TTC549 (cell line): ENCODE data around the gene RAB3IL1.

Experiments used
- FAIRE-seq: peaks from 2 replicates; lab custom pipeline; 2012; peaks lifted over from hg19 to GRCh38; lab: Jason Lieb, UNC

Gene RAB3IL1

DNA sequence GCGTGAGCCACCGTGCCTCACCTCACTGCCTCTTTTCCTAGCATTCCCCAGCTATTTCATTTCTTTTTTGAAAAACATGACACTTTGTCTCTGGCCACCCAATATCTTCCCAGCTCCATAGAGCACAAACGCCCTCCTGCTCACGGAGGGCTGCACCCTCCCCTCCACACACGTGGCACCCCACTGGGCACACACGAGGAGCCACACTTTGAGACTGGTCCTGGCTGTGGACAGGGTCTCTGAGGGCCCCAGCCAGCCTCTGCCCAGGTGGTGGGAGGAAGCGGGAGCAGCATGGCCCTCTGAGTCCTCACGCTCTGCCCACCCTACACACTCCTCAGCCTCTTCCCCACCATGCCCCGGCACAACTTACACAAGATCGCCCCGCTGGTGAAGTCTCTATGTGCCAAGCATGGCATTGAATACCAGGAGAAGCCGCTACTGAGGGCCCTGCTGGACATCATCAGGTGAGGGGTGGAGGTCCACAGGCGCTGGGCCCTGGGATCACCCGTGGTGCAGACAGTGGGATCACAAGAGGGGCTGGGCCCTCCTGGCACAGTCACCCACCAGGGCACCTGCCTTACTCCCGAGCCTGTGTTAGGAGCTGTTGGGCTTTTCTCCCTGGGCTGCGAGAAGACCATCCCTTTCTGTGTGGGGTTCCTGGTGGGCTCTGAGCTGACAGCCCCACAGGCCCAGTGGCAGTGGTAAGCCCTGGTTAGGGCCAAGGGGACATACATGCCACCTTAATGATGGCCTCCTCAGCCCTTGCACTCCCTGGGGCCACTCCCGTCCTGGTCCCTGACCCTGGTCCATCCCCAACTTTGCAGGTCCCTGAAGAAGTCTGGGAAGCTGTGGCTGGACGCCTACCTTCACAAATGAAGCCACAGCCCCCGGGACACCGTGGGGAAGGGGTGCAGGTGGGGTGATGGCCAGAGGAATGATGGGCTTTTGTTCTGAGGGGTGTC lies 52.3 kb downstream of the RAB3IL1 start:
- no peak for FAIRE-seq

DNA sequence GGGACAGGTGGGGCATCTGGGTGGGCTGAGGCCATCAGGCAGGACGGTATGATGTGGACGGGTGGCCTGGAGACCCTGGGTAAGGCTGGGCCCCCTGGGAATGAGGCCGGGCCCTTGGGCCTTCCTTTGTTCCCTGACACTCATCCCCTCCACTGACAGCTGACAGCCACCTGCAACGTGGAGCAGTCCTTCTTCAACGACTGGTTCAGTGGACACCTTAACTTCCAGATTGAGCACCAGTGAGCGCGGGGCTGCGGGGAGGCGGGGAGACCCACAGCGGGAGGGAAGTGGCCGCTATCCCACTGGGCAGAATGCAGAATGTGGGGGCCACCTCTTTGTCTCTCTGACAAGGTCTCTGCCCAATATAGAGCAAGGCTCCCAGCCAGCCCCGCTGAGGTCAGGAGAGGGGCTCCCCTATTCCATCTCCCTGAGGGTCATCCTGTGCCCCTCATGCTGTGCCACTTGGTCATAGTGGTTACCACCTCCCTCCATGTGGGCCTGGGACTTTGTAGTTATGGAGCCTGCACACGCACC lies 53.8 kb downstream of the RAB3IL1 start:
- no peak for FAIRE-seq

DNA sequence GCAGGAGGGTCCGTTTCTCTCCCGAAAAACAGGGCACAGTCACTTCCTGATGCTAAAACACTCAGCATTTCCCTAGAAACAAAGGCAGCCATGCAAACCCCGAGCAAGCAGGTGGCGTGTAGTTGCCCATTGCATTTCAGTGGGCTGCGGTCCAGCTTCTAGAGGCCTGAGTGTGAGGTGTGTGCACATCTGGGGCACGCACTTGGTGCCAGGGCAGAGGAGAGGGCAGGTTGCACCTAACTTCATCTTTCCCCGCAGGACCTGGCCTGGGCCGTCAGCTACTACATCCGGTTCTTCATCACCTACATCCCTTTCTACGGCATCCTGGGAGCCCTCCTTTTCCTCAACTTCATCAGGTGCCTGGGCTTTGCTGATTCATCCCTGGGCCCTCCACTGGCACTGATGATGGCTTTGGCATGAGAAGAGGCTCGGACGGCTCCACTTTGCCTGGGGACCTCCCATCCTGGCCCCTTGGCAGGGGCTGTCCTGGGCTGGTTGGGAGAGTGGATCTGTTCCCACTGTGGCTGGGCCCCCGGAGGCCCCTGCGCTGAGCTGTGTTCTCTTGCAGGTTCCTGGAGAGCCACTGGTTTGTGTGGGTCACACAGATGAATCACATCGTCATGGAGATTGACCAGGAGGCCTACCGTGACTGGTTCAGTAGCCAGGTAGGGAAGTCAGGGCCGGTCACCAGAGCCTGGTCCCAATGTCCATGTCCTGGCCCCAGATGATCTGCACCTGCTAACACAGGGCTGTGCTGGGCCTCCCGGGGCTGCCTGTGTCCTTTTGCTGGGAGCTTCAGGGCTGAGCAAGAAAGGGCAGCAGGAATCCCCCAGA lies 54.4 kb downstream of the RAB3IL1 start:
- no peak for FAIRE-seq

DNA sequence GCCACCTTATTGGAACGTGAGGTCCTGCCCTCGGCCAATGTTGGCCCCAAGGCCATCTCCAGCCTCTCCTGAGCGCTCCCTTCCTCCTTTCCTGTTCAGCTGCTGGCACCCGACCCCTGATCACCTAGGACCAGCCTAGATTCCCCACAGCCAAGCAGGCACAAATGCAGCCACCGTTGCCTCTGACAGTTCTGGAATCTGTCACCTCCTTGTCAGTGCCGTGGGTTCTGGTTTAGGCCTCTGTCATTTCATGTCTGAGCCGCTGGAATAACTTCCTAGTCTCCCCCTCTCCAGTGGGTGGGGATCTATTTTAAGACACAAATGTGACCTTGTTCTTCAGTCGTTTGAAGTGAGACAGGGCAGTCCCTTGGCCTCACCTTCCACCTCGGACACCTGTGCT lies 55.7 kb downstream of the RAB3IL1 start:
- FAIRE-seq, result no peak

DNA sequence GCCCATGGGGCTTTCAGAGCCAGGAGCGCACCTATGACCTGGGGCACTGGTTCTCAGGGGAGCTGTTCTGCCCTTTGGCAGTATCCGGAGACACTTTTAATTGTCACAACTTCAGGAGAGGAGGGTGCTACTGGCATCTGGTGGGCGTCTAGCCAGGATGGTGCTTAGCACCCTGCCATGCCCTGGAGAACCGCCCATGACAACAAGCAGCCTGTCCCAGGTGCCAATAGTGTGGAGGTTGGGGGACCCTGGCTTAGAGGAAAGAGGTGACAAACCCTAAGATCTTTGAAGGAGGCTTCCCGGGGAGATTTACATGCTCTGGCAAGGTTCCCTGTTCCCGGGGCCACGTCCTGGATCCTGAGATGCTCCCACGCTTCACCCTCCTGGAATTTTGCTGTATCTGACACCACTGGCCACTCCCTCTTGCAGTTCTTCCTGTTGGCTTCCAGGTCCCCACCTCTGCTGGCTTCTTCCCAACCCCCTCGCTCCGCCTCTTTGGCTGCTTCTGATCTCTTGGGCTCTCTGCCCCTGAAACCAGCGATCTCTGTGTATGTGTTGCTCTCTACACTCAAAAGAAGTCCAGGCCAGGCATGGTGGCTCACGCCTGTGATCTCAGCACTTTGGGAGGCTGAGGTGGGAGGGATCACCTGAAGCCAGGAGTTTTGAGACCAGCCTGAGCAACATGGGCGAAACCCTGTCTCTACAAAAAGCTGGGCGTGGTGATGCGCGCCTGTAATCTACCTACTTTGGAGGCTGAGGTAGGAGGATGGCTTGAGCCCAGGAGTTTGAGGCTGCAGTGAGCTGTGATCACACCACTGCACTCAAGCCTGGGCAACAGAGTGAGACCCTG lies 57.1 kb downstream of the RAB3IL1 start:
- FAIRE-seq, result no peak

DNA sequence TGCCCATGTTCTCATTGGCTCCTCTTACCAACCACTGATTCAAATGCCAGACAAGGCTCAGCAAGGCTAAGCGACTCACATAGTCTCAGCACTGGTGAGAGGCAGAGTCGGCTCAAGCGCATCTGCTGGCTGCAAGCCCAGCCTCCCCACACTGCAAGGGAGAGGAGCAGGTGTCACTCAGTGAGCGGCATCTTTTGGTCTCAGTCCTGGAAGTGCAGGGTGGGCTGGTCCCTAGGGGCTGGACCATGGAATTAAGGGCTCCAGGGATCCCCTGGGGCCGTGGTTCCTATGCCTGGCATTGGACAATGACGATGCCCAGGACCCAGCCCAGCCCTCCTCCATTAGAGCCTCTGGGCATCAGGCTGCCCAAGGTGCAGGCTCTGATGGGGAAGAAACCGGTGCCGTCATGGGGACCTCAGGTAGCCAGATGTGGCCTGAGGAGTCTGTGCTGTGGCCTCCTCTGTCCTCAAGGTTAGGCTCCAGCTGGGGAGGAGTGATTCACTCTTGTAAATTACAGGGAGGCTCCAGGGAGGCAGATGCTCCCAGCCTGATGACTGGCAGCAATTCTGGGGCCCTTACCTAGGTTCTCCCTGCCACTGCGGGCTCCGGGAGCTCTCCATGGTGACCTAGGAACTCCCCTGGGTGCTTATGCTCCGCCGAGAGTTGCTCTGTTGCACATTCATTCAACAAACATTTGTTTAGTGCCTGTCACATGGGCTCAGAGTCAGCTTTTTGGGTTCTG lies 61.3 kb downstream of the RAB3IL1 start:
- no peak for FAIRE-seq

DNA sequence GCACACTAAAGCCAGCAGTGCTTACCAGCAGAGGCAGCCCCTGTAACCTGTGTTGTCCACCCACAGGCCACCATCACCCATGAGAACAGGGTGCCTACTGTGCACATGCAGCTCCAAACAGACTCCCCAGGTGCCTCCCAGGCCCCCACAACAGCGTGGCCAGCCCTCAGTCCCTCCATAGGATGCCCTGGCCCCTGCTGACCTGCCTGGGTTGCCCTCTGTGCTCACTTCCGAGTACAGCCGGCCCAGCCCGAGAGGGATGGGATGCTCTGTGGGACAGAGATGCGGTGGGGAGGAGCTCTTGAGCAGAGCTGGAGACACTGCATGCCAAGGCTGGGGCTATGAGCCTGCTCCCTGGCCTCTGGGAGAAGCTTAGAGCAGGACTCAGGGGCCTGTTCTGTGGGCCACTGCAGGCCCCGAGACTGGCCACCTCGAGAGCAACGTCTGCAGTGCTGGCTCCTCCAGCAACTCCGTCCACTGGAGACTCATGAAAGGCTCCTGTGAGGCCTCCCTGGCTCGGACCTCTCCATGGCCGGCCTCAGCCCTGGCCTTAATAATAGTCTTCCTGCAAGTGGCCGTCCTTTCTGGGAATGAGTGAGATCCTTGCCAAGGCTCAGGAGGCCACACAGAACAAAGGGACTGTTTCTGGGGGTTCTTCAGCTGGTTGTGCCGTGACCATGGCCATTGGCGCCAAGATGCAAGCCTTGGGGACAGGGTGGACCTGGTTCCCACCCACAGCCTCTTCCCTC lies 62.2 kb downstream of the RAB3IL1 start:
- FAIRE-seq, result no peak

DNA sequence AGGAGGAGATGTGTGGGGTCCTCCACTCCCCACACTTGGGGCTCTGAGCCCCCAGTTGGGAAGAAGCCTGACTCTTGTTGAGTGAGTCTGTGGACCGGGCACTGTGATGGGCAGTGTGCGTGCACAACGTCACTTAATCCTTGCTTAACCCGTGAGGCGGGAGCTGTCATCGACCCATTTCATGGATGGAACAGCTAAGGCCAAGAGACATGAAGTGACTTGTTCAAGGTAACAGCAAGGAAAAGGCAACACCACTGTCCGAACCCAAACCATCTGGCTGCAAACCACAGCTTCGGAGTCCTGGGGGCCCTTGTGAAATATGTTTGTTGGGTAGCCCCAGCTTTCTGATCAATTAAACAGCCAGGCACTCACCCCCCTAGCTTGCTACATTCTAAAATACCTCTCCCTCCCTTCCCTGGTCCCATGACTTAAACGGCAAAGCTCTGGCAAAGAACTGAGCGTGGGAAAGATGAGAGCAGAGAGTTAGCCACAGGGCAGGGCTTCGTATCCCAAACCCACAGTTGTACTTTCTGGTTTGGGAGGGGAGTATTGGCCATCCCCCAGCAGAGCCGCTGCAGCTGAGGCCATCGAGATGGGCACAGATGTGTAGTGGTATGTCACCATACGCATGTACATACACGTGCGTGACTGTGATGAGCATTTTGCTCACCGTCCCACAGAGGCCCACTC lies 63.0 kb downstream of the RAB3IL1 start:
- no peak for FAIRE-seq

DNA sequence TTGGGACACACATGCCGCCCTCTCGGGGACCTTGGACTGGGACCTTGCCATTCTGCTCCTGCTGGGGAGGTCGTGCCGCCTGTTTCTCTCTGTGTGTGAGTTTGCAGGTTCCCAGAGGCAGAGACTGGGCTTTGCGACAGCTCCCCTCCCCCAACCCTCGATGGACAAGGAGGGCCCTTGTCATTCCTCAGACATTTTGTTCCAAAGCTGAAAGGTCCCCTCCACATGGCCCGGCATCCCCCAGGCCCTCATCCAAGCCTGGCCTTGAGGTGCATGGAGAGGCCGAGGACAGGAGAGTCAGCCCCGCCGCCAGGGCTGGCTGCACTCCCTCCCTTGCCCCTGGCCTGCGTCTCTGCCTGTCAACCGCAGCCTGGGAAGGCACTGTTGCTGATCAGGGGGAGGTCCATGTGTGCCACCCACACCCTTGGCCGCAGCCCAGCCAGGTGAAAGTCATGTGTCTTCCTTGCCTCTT lies 63.6 kb downstream of the RAB3IL1 start:
- FAIRE-seq, result no peak

DNA sequence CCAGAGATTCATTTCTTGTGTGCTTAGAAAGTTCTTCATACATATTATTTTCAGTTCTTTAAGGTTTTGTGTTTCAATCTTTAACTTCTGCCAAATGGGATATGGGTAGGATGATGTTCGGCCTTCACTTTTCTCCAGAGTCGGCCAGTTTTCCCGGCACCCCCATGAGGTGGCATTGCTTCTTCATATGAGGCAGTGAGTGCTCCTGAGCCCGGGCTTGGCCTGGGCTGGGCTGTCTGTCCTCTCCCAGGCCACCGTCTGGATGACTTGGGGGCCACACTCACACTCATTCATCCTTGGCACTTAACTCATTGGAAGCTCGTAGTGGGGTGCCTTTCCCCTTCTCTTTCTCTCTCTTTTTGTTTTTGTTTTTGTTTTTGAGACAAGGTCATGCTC lies 65.5 kb downstream of the RAB3IL1 start:
- FAIRE-seq, result no peak

DNA sequence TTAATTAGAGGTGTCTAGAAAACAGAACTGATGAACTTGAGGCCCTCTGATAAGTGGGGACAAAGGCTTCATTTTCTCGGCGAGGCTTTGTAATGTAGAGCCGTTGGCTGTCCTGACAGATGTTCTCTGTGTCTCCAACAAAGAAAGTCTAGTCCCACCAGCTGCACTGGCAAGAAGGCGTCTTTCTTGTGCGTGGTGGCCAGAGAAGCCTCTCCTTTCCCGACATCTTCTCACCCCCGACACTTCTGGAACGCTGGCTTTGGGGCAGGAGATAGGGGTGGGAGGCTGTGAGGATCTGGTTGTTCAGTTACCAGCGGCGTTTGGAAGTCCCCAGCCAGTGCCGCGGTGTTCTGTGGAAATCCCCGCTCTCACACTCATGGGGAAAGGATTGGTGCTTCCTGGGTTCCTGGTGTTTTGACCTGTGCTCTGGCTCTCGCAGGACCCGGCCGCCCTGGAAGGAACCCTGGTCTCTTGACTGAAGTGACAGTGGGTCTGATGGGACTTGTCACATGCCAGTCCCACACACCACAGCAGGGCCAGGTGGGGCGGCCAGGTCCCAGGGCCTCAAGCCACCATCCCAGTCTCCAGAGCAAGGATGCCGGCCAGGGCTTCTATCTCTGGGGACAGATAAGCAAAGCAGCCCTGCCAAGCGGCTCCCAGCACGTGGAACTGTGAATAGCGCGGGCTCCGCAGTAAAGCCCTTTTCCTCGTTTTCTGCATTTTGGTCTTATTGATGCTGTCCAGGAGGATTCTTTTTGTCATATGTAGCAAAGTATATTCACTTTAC lies 66.1 kb downstream of the RAB3IL1 start:
- FAIRE-seq, result no peak

DNA sequence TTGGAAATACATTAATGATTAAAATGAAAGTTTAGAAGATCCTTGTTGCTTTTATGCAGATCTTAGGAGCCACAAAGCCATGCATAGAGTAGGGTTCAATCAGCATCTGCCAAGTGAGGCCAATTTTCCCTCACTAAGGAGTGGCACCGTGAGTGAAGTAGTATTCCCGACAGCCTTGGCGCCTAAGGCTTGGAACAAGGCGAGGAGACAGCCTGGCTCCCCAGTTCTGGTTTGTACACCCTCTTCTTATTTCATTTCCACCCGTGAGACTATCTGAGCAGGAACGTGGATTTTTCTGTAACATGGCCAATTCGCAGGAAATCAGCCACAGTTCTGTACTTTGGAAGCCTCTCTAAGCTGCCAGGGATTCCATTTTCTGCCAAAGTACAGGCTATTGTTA lies 66.7 kb downstream of the RAB3IL1 start:
- FAIRE-seq, result no peak

DNA sequence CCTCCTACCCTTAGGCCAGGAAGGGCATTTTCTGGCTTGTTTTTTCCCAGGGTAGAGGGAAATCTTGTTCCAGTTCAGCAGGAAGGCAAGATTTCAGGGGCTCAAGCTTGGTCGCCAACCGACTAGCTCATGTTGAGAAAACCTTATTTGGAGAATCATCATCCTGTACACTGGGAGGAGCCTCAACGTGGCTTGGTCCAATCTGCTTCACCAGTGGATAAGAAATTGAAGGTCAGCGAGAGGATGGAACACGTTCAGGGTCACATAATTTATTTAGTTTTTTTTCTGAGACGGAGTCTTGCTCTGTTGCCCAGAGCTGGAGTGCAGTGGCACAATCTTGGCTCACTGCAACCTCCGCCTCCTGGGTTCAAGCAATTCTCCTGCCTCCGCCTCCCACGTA lies 68.7 kb downstream of the RAB3IL1 start:
- no peak for FAIRE-seq

DNA sequence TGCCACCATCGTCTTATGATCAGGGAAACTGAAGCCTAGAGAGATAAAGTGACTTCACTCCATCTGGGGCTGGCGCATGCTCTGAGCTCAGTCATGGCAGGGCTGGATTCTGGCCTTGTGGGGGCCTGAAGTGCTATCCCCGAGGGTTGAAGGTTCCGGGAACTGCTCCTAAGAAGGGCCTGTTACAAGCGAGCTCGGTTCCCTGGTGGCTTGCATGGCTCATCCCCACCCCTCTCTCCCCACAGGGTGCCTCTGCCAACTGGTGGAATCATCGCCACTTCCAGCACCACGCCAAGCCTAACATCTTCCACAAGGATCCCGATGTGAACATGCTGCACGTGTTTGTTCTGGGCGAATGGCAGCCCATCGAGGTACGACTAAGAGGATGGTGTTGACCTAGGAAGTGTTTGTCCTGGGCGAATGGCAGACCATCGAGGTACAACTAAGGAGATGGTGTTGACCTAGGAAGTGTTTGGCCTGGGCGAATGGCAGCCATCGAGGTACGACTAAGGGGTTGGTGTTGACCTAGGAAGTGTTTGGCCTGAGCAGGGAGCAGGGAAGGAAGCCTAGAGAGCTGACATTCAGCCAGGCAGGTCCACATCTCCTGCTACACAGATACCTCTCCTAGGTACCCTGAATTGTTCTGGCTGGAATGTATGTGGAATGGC lies 69.3 kb downstream of the RAB3IL1 start:
- no peak for FAIRE-seq
